Gastrocnemius medialis (tissue), 4 donors: Measurements from ENCODE around the gene H2AZ2.
"Not testable (repeated sequence)": the region's sequence is repeated elsewhere in the genome, so short reads cannot be mapped to it uniquely, and the experiment has no call there.

Experiments used
- CTCF ChIP-seq, 5 experiments: fragments of 450-650 bp in 3 of 5; fragments of 200-600 bp in 2 of 5; sonication (generic) in 2 of 5; IDR thresholded peaks in 4 of 5; conservative IDR thresholded peaks in 1 of 5; 1 replicate in 4 of 5; 2 replicates in 1 of 5; pipeline ENCODE4 v1.5.1; 2016 to 2019; ENCODE audit warnings: antibody characterized with exemption in 5 of 5, mild to moderate bottlenecking in 3 of 5, moderate library complexity in 3 of 5
- POLR2A ChIP-seq, 2 donors: fragments of 450-650 bp; IDR thresholded peaks; one replicate each; pipeline ENCODE4 v1.6.1; 2017; ENCODE audit warnings: antibody characterized with exemption in 2 of 2, mild to moderate bottlenecking in 2 of 2, moderate library complexity in 2 of 2

GRCh38 chr7:44803828-44804519, 43.9 kb downstream of the H2AZ2 start:
- TF ChIP-seq CTCF (IDR thresholded peaks at IDR 0.05 in 4 of 5, conservative IDR thresholded peaks at IDR 0.05 in 1 of 5); POLR2A (IDR thresholded peaks at IDR 0.05): not testable (repeated sequence)
